Astrocyte of the hippocampus (primary cell): ENCODE results near the gene OCRL.
A peak's percentile ranks its signal among the peaks of the same experiment; 100 is the strongest.

Source experiments
- DNase-seq: peaks from one replicate; pipeline ENCODE4 v3.0.0; 2011; ENCODE audit warnings: low read depth, low spot score

Gene OCRL

GRCh38 chrX:129540068-129540653, at the start of gene OCRL:
TSS of gene OCRL (plus strand) at chrX:129540259. CDS start at chrX:129540440, 181 bp downstream.
- DNase-seq = peak; percentile 85

- no peak for DNase-seq
Measured at GRCh38 chrX:129490330-129490729, 49.7 kb upstream of the OCRL start.

GRCh38 chrX:129493643-129494042, 46.4 kb upstream of the OCRL start:
- DNase-seq = peak; percentile 27

- no peak for DNase-seq
Measured at GRCh38 chrX:129494887-129495286, 45.2 kb upstream of the OCRL start.

GRCh38 chrX:129495900-129496299, 44.2 kb upstream of the OCRL start:
- DNase-seq = no peak

GRCh38 chrX:129496625-129497024, 43.4 kb upstream of the OCRL start:
- DNase-seq = no peak

- no peak for DNase-seq
Measured at GRCh38 chrX:129497146-129497843, 42.8 kb upstream of the OCRL start.

GRCh38 chrX:129510331-129510730, 29.7 kb upstream of the OCRL start:
- no peak for DNase-seq

- no peak for DNase-seq
Measured at GRCh38 chrX:129511689-129512088, 28.4 kb upstream of the OCRL start.

- no peak for DNase-seq
Measured at GRCh38 chrX:129512409-129512808, 27.6 kb upstream of the OCRL start.

- no peak for DNase-seq
Measured at GRCh38 chrX:129516402-129516801, 23.7 kb upstream of the OCRL start.

- no peak for DNase-seq
Measured at GRCh38 chrX:129520151-129520550, 19.9 kb upstream of the OCRL start.

- peak; percentile 62 for DNase-seq
Measured at GRCh38 chrX:129522184-129523078, 17.6 kb upstream of the OCRL start.

- DNase-seq = peak; percentile 75
Measured at GRCh38 chrX:129523079-129523911, 16.8 kb upstream of the OCRL start, which contains the start of gene SMARCA1. TSS of gene SMARCA1 (minus strand) at chrX:129523490. CDS start at chrX:129523370, 120 bp downstream.

- no peak for DNase-seq
Measured at GRCh38 chrX:129524250-129524850, 15.7 kb upstream of the OCRL start.

GRCh38 chrX:129525162-129525561, 14.9 kb upstream of the OCRL start:
- no peak for DNase-seq

- no peak for DNase-seq
Measured at GRCh38 chrX:129525896-129526295, 14.2 kb upstream of the OCRL start.

- peak; percentile 47 for DNase-seq
Measured at GRCh38 chrX:129529685-129530281, 10.3 kb upstream of the OCRL start.

GRCh38 chrX:129530410-129530809, 9.6 kb upstream of the OCRL start:
- DNase-seq = no peak

GRCh38 chrX:129531132-129531531, 8.9 kb upstream of the OCRL start:
- no peak for DNase-seq
